IMR-90 (cell line): ENCODE measurements around the gene TNS3. TPM values are rescaled to one million over a fixed set of nuclear protein-coding genes. Genes with fewer than 3 reads are reported as not detected.

Experiments
- ATAC-seq: fragments of 200-7000 bp; cut with Tn5 transposase; 2 replicates; pipeline ENCODE4 v1.9.1; 2020; ENCODE audit warnings: low read depth, mild to moderate bottlenecking, moderate library complexity
- BruUV-seq: library from RNA; stranded (reverse); fragments of 400-500 nt; replicated peaks from 2 replicates; lab custom pipeline; 2021; lab: Mats Ljungman, UMichigan
- CTCF ChIA-PET: fragments of 300-600 bp; formaldehyde crosslinking; extraction: SDS; loops from one replicate; lab custom pipeline; 2021; ENCODE audit warnings: antibody characterized with exemption; lab: Yijun Ruan, JAX
- POLR2A ChIA-PET: fragments of 300-600 bp; sonication (Branson Sonifier 250); formaldehyde crosslinking; loops from one replicate; lab custom pipeline; 2022; ENCODE audit warnings: antibody characterized with exemption; ENCODE audit not compliant: unreplicated experiment; lab: Charles Lee
- DNase-seq: peaks from one replicate; pipeline ENCODE4 v3.0.0; 2013
- H2AFZ ChIP-seq: replicated peaks from 2 replicates; pipeline ENCODE3; 2013; ENCODE audit warnings: low read length, mild to moderate bottlenecking; ENCODE audit not compliant: poor library complexity
- H2AK5ac ChIP-seq: 2 replicates; pipeline ENCODE4 v1.6.1; 2013; ENCODE audit warnings: low read depth, low read length, inconsistent platforms
- H2AK9ac ChIP-seq: replicated peaks from 2 replicates; pipeline ENCODE3; 2013; ENCODE audit warnings: mild to moderate bottlenecking, low read depth, low read length, moderate library complexity; ENCODE audit not compliant: poor library complexity
- H2BK120ac ChIP-seq: 2 replicates; pipeline ENCODE4 v1.6.1; 2013; ENCODE audit warnings: low read depth, low read length, inconsistent platforms
- H2BK15ac ChIP-seq: 3 replicates; pipeline ENCODE4 v1.6.1; 2013; ENCODE audit warnings: low read depth, low read length, inconsistent platforms
- H2BK20ac ChIP-seq: 2 replicates; pipeline ENCODE4 v1.6.1; 2013; ENCODE audit warnings: low read depth, mild to moderate bottlenecking, inconsistent platforms, low read length, moderate library complexity
- H2BK5ac ChIP-seq: 2 replicates; pipeline ENCODE4 v1.6.1; 2013; ENCODE audit warnings: mild to moderate bottlenecking, low read depth, low read length, inconsistent platforms; ENCODE audit not compliant: poor library complexity, severe bottlenecking
- H3K14ac ChIP-seq: replicated peaks from 2 replicates; pipeline ENCODE4 v1.6.1; 2013; ENCODE audit warnings: low read depth, low read length, inconsistent platforms
- H3K18ac ChIP-seq: 2 replicates; pipeline ENCODE4 v1.6.1; 2013; ENCODE audit warnings: low read depth, low read length, control low read depth
- H3K23ac ChIP-seq: 2 replicates; pipeline ENCODE4 v1.6.1; 2013; ENCODE audit warnings: low read depth, low read length, inconsistent platforms
- H3K27ac ChIP-seq: 2 replicates; pipeline ENCODE4 v1.5.1; 2013; ENCODE audit warnings: mild to moderate bottlenecking, control low read depth, low read length; ENCODE audit not compliant: insufficient read depth
- H3K27me3 ChIP-seq: 2 replicates; pipeline ENCODE4 v1.6.1; 2013; ENCODE audit warnings: low read length; ENCODE audit not compliant: control insufficient read depth, insufficient read depth
- H3K36me3 ChIP-seq: 2 replicates; pipeline ENCODE4 v1.6.1; 2013; ENCODE audit warnings: low read length, mixed read lengths; ENCODE audit not compliant: control insufficient read depth, insufficient read depth
- H3K4ac ChIP-seq: 2 replicates; pipeline ENCODE4 v1.6.1; 2013; ENCODE audit warnings: low read depth, low read length, inconsistent platforms
- H3K4me1 ChIP-seq: 2 replicates; pipeline ENCODE4 v1.6.1; 2013; ENCODE audit warnings: low read length, mixed read lengths; ENCODE audit not compliant: control insufficient read depth, insufficient read depth
- H3K4me2 ChIP-seq: 2 replicates; pipeline ENCODE4 v1.6.1; 2013; ENCODE audit warnings: low read depth, mild to moderate bottlenecking, control low read depth, low read length, moderate library complexity
- H3K4me3 ChIP-seq: 2 replicates; pipeline ENCODE4 v1.5.1; 2013; ENCODE audit warnings: low read depth, mild to moderate bottlenecking, control low read depth, low read length, moderate library complexity; ENCODE audit not compliant: insufficient read depth
- H3K56ac ChIP-seq: 2 replicates; pipeline ENCODE4 v1.6.1; 2013; ENCODE audit warnings: low read length, inconsistent platforms; ENCODE audit not compliant: insufficient read depth; ENCODE audit errors: extremely low read depth
- H3K79me1 ChIP-seq, 2 experiments: 2 replicates each; pipeline ENCODE4 v1.6.1; 2013; ENCODE audit warnings: low read length in 2 of 2, inconsistent platforms in 1 of 2, low read depth in 1 of 2
- H3K9ac ChIP-seq: 2 replicates; pipeline ENCODE4 v1.6.1; 2013; ENCODE audit warnings: low read depth, low read length, control low read depth
- H3K9me1 ChIP-seq: 2 replicates; pipeline ENCODE4 v1.6.1; 2013; ENCODE audit warnings: low read length, inconsistent platforms; ENCODE audit not compliant: insufficient read depth
- H3K9me3 ChIP-seq: 2 replicates; pipeline ENCODE4 v1.6.1; 2013; ENCODE audit warnings: low read length; ENCODE audit not compliant: control insufficient read depth, insufficient read depth
- H4K20me1 ChIP-seq: 2 replicates; pipeline ENCODE4 v1.6.1; 2013; ENCODE audit warnings: low read length, inconsistent platforms; ENCODE audit not compliant: insufficient read depth
- H4K5ac ChIP-seq: 2 replicates; pipeline ENCODE4 v1.6.1; 2013; ENCODE audit warnings: mild to moderate bottlenecking, low read depth, low read length, control low read depth
- H4K8ac ChIP-seq, 2 experiments: 2 replicates each; pipeline ENCODE4 v1.6.1; 2013; ENCODE audit warnings: low read depth in 2 of 2, low read length in 2 of 2, control low read depth in 1 of 2, inconsistent platforms in 1 of 2
- H4K91ac ChIP-seq: 2 replicates; pipeline ENCODE4 v1.6.1; 2013; ENCODE audit warnings: low read depth, low read length, inconsistent platforms; ENCODE audit not compliant: insufficient read depth
- BHLHE40 ChIP-seq: fragments of 150-350 bp; IDR thresholded peaks from 2 replicates; pipeline ENCODE4 v1.6.1; 2016; ENCODE audit warnings: mild to moderate bottlenecking, low read depth, low read length
- CEBPB ChIP-seq: IDR thresholded peaks from 2 replicates; pipeline ENCODE4 v1.6.1; 2012; ENCODE audit warnings: low read depth, low read length, improper control_type of control experiment
- CHD1 ChIP-seq: IDR thresholded peaks from 2 replicates; pipeline ENCODE4 v1.6.1; 2012; ENCODE audit warnings: low read depth, low read length, improper control_type of control experiment
- FOS ChIP-seq: fragments of 150-350 bp; IDR thresholded peaks from 2 replicates; pipeline ENCODE4 v1.6.1; 2016; ENCODE audit warnings: low read depth, low read length
- MAFK ChIP-seq: IDR thresholded peaks from 2 replicates; pipeline ENCODE4 v1.6.1; 2012; ENCODE audit warnings: low read depth, low read length, improper control_type of control experiment
- MAZ ChIP-seq: IDR thresholded peaks from 2 replicates; pipeline ENCODE4 v1.6.1; 2012; ENCODE audit warnings: low read depth, mild to moderate bottlenecking, low read length, improper control_type of control experiment, moderate library complexity, borderline replicate concordance
- MXI1 ChIP-seq: IDR thresholded peaks from 2 replicates; pipeline ENCODE4 v1.6.1; 2012; ENCODE audit warnings: low read depth, mild to moderate bottlenecking, low read length, moderate library complexity, borderline replicate concordance
- NFE2L2 ChIP-seq: fragments of 150-350 bp; IDR thresholded peaks from 2 replicates; pipeline ENCODE4 v1.6.1; 2016; ENCODE audit warnings: low read depth, mild to moderate bottlenecking, low read length
- POLR2A ChIP-seq: IDR thresholded peaks from 2 replicates; pipeline ENCODE4 v1.6.1; 2012; ENCODE audit warnings: mild to moderate bottlenecking, low read depth, low read length
- RAD21 ChIP-seq: IDR thresholded peaks from 2 replicates; pipeline ENCODE4 v1.6.1; 2012; ENCODE audit warnings: low read length, improper control_type of control experiment
- RFX5 ChIP-seq: IDR thresholded peaks from 2 replicates; pipeline ENCODE4 v1.8.0; 2012; ENCODE audit warnings: low read depth, mild to moderate bottlenecking, low read length, moderate library complexity
- SMC3 ChIP-seq: fragments of 150-350 bp; IDR thresholded peaks from 2 replicates; pipeline ENCODE4 v1.6.1; 2016; ENCODE audit warnings: low read depth, mild to moderate bottlenecking, antibody characterized with exemption, low read length, moderate library complexity
- WGBS, 2 experiments: methylation state at CpG; one replicate each; pipeline versions ENCODE4 v1.1.5 to v1.1.7; 2013; ENCODE audit warnings: missing lambda C conversion rate in 2 of 2; ENCODE audit not compliant: insufficient read length in 1 of 2; ENCODE audit errors: extremely low coverage in 2 of 2; 5-methylcytosine and 5-hydroxymethylcytosine counted together
- dilution Hi-C: fragments of 300-500 bp; cut with HindIII; formaldehyde crosslinking; loops from one replicate; pipeline ENCODE4 v1.14.3; 2018; ENCODE audit warnings: low sequenced_read_pairs; ENCODE audit not compliant: unreplicated experiment
- in situ Hi-C: fragments of 300-500 bp; cut with MboI; formaldehyde crosslinking; loops from 3 replicates; pipeline ENCODE4 v1.14.3; 2019; ENCODE audit warnings: low sequenced_read_pairs, inconsistent platforms, mixed read lengths
- intact Hi-C: fragments of 100-400 bp; cut with micrococcal nuclease; formaldehyde crosslinking; loops from 2 replicates; pipeline ENCODE4 v1.10.0; 2022
- polyA plus RNA-seq, 3 experiments: library from polyadenylated mRNA; depleted of rRNA; stranded (reverse); fragments of >200 nt; gene quantifications; 2 replicates each; pipeline ENCODE4 v1.2.3, GENCODE V29; 2012; ENCODE audit warnings: low replicate concordance in 1 of 3
- total RNA-seq: library from RNA; depleted of rRNA; stranded (reverse); fragments of >200 nt; gene quantifications from 2 replicates; pipeline ENCODE4 v1.2.3, GENCODE V29; 2012
- TF ChIP-seq, protein P1 (sequence below): conservative IDR thresholded peaks from 2 replicates; pipeline ENCODE4 v1.5.1; 2012; ENCODE audit warnings: mild to moderate bottlenecking, low read depth, low read length, improper control_type of control experiment
- TF ChIP-seq, protein P2 (sequence below): fragments of 150-350 bp; IDR thresholded peaks from 2 replicates; pipeline ENCODE4 v1.6.1; 2016; ENCODE audit warnings: low read depth, mild to moderate bottlenecking, low read length, moderate library complexity, borderline replicate concordance
- TF ChIP-seq, protein P3 (sequence below): fragments of 150-350 bp; IDR thresholded peaks from 2 replicates; pipeline ENCODE4 v1.6.1; 2017; ENCODE audit warnings: mild to moderate bottlenecking, antibody characterized with exemption, low read length, low read depth

The TNS3 gene
- total and polyA plus RNA-seq, 2 of the 4 experiments (the other 2 are of a cell fraction): 64.3 to 79.2 TPM

DNA sequence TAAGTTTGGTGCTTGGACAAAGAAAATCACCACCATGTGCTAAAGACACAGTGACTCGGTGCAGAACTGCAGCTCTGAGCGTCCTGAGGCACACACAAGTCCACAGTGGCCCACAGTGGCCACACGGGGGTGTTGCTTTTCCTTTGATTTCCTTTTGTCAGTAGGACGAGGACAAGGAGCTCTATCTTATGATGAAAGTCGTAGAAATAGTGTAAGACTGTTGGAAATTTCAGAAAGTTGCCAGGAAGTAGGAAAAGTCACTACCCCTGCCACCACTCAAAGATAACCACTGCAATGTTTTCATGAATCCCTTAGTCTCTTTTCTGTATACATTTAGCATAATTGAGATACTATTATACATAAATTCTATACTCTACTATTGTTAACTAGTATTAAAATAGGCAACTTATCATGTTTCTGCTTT, 146.0 kb downstream of the TNS3 start:
- ChIA-PET POLR2A (no interaction called here), CTCF (interaction anchor here (0.6 to 1.1 kb wide), 6 partner anchors 67 to 383 kb away, joined by 3 to 5 read pairs (median 3); no protein-coding TSS in a partner anchor)
- H3K27ac ChIP-seq: no peak overlapping the region
- peak; percentile 76 for TF ChIP-seq SMC3
- TF ChIP-seq POLR2A: no peak
- TF ChIP-seq, protein P1, sequence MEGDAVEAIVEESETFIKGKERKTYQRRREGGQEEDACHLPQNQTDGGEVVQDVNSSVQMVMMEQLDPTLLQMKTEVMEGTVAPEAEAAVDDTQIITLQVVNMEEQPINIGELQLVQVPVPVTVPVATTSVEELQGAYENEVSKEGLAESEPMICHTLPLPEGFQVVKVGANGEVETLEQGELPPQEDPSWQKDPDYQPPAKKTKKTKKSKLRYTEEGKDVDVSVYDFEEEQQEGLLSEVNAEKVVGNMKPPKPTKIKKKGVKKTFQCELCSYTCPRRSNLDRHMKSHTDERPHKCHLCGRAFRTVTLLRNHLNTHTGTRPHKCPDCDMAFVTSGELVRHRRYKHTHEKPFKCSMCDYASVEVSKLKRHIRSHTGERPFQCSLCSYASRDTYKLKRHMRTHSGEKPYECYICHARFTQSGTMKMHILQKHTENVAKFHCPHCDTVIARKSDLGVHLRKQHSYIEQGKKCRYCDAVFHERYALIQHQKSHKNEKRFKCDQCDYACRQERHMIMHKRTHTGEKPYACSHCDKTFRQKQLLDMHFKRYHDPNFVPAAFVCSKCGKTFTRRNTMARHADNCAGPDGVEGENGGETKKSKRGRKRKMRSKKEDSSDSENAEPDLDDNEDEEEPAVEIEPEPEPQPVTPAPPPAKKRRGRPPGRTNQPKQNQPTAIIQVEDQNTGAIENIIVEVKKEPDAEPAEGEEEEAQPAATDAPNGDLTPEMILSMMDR: peak; percentile 65
- TF ChIP-seq BHLHE40: no peak
- TF ChIP-seq MAZ: no peak
- TF ChIP-seq, protein P2, sequence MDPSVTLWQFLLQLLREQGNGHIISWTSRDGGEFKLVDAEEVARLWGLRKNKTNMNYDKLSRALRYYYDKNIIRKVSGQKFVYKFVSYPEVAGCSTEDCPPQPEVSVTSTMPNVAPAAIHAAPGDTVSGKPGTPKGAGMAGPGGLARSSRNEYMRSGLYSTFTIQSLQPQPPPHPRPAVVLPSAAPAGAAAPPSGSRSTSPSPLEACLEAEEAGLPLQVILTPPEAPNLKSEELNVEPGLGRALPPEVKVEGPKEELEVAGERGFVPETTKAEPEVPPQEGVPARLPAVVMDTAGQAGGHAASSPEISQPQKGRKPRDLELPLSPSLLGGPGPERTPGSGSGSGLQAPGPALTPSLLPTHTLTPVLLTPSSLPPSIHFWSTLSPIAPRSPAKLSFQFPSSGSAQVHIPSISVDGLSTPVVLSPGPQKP: no peak
- TF ChIP-seq MAFK: no peak
- TF ChIP-seq CHD1: no peak
- no peak for TF ChIP-seq RFX5
- 0 out of 2 replicates have a peak, but pooled peaks have one; percentile 41 for TF ChIP-seq CEBPB
- peak; percentile 80 for TF ChIP-seq RAD21
- TF ChIP-seq MXI1: no peak
- TF ChIP-seq, protein P3, sequence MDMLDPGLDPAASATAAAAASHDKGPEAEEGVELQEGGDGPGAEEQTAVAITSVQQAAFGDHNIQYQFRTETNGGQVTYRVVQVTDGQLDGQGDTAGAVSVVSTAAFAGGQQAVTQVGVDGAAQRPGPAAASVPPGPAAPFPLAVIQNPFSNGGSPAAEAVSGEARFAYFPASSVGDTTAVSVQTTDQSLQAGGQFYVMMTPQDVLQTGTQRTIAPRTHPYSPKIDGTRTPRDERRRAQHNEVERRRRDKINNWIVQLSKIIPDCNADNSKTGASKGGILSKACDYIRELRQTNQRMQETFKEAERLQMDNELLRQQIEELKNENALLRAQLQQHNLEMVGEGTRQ: no peak
- no peak for TF ChIP-seq FOS
- TF ChIP-seq NFE2L2: no peak

More for the DNA sequence above, 146.0 kb downstream of the TNS3 start:
- peak; percentile 94 for ATAC-seq
- H4K91ac ChIP-seq: peak overlapping the region; percentile 19; the same call in 1 of the 2 replicates
- H3K9me3 ChIP-seq: no peaks in the 10 kb centered on the region
- H4K20me1 ChIP-seq: 0 out of 2 replicates have a peak, but pooled peaks cover 5% of the 10 kb centered on the region
- no peak overlapping the region for H3K18ac ChIP-seq
- H2AK5ac ChIP-seq: no peak overlapping the region
- peak overlapping the region; percentile 12 for H2AFZ ChIP-seq
- no peak overlapping the region for H2BK15ac ChIP-seq
- H3K4me3 ChIP-seq: no peak overlapping the region
- no peaks in the 10 kb centered on the region for H3K27me3 ChIP-seq
- H3K36me3 ChIP-seq: peaks cover 35% of the 10 kb centered on the region
- H4K8ac ChIP-seq: peak overlapping the region in 1 of 2 experiments; percentile 37; a peak in 1 of 4 replicates
- no peak overlapping the region for H3K23ac ChIP-seq
- H3K4ac ChIP-seq: peak overlapping the region; percentile 22; the same call in 1 of the 2 replicates
- H3K4me2 ChIP-seq: no peak overlapping the region
- peaks cover 24 to 58% of the 10 kb centered on the region in 2 experiments; a peak in 3 of 4 replicates for H3K79me1 ChIP-seq
- intact Hi-C loops: loop anchor here (1.0 kb wide), 2 partner anchors 170 to 383 kb away; no protein-coding TSS in a partner anchor
- no CpG with 5 or more reads among the region's 5 CpGs for WGBS, 2 experiments
- H3K4me1 ChIP-seq: 0 out of 2 replicates have a peak, but pooled peaks cover 2% of the 10 kb centered on the region
- H2BK5ac ChIP-seq: no peak overlapping the region
- no peak overlapping the region for H4K5ac ChIP-seq
- H3K9ac ChIP-seq: no peak overlapping the region
- peak overlapping the region; percentile 28; the same call in 1 of the 2 replicates for H2BK120ac ChIP-seq
- H2AK9ac ChIP-seq: no peak overlapping the region
- H2BK20ac ChIP-seq: 0 out of 2 replicates have a peak overlapping the region, but pooled peaks have one; percentile 17
- H3K9me1 ChIP-seq: peaks cover 11% of the 10 kb centered on the region; the same call in 1 of the 2 replicates
- dilution Hi-C loops: no loop called here
- no peak overlapping the region for H3K14ac ChIP-seq
- no peak overlapping the region for H3K56ac ChIP-seq
- DNase-seq: peak; percentile 81
- BruUV-seq: no TSS peak
- in situ Hi-C loops: loop anchor here (5.0 to 10.0 kb wide), 2 partner anchors 381 to 509 kb away; partner anchors contain the start of gene PKD1L1
